ENCODE measurements around the gene IL22.

The IL22 gene

GRCh38 chr12:68246350-68246749, 7.1 kb downstream of the IL22 start:
- TF ChIP-seq ZBTB7A (IDR thresholded peaks at IDR 0.05; ENCODE audit: low read depth): no peak
- no peak for TF ChIP-seq USF1 (IDR thresholded peaks at IDR 0.05)
- TF ChIP-seq EGR1 (IDR thresholded peaks at IDR 0.05): no peak
- no peak for TF ChIP-seq TEAD4 (IDR thresholded peaks at IDR 0.05)
- TF ChIP-seq TCF12 (IDR thresholded peaks at IDR 0.05; ENCODE audit: low read depth): no peak
- no peak for TF ChIP-seq CEBPB (IDR thresholded peaks at IDR 0.05)
- no peak for TF ChIP-seq CREB1 (IDR thresholded peaks at IDR 0.05; ENCODE audit: low read depth)
- no peak for TF ChIP-seq RAD21 (IDR thresholded peaks at IDR 0.05; ENCODE audit: low read depth)
- no peak for TF ChIP-seq NFIC (IDR thresholded peaks at IDR 0.05)
- no peak for TF ChIP-seq REST (IDR thresholded peaks at IDR 0.05; ENCODE audit: low read depth)
- TF ChIP-seq FOXM1 (IDR thresholded peaks at IDR 0.05; ENCODE audit: borderline replicate concordance, low read depth): no peak
- TF ChIP-seq YY1 (IDR thresholded peaks at IDR 0.05; ENCODE audit: low read depth): no peak
- no peak for TF ChIP-seq MAX (IDR thresholded peaks at IDR 0.05)
- no peak for TF ChIP-seq TAF1 (IDR thresholded peaks at IDR 0.05; ENCODE audit: low read depth)

- TF ChIP-seq CEBPB (IDR thresholded peaks at IDR 0.05) (no peak), YY1 (IDR thresholded peaks at IDR 0.05; ENCODE audit: low read depth) (no peak), FOXM1 (IDR thresholded peaks at IDR 0.05; ENCODE audit: borderline replicate concordance, low read depth) (no peak), TEAD4 (IDR thresholded peaks at IDR 0.05) (no peak), RAD21 (IDR thresholded peaks at IDR 0.05; ENCODE audit: low read depth) (no peak), CREB1 (IDR thresholded peaks at IDR 0.05; ENCODE audit: low read depth) (no peak), REST (IDR thresholded peaks at IDR 0.05; ENCODE audit: low read depth) (no peak), ZBTB7A (IDR thresholded peaks at IDR 0.05; ENCODE audit: low read depth) (no peak), USF1 (IDR thresholded peaks at IDR 0.05) (no peak), EGR1 (IDR thresholded peaks at IDR 0.05) (no peak), NFIC (IDR thresholded peaks at IDR 0.05) (no peak)
Measured at GRCh38 chr12:68245180-68246021, 8.0 kb downstream of the IL22 start.

GRCh38 chr12:68242777-68243176, 10.6 kb downstream of the IL22 start:
- TF ChIP-seq CREB1 (IDR thresholded peaks at IDR 0.05; ENCODE audit: low read depth) (no peak), YY1 (IDR thresholded peaks at IDR 0.05; ENCODE audit: low read depth) (no peak), TAF1 (IDR thresholded peaks at IDR 0.05; ENCODE audit: low read depth) (no peak), REST (IDR thresholded peaks at IDR 0.05; ENCODE audit: low read depth) (no peak), FOXM1 (IDR thresholded peaks at IDR 0.05; ENCODE audit: borderline replicate concordance, low read depth) (no peak), CEBPB (IDR thresholded peaks at IDR 0.05) (no peak), NFIC (IDR thresholded peaks at IDR 0.05) (no peak), ZBTB7A (IDR thresholded peaks at IDR 0.05; ENCODE audit: low read depth) (no peak), EGR1 (IDR thresholded peaks at IDR 0.05) (no peak)

GRCh38 chr12:68240975-68241374, 12.4 kb downstream of the IL22 start:
- TF ChIP-seq USF1 (IDR thresholded peaks at IDR 0.05) (no peak), REST (IDR thresholded peaks at IDR 0.05; ENCODE audit: low read depth) (no peak), EGR1 (IDR thresholded peaks at IDR 0.05) (no peak), EP300 (IDR thresholded peaks at IDR 0.05; ENCODE audit: borderline replicate concordance) (no peak), RAD21 (IDR thresholded peaks at IDR 0.05; ENCODE audit: low read depth) (no peak)
